Endothelial cell of umbilical vein (primary cell): ENCODE data around the gene NOL6. TPM values are rescaled to one million over a fixed set of nuclear protein-coding genes. Genes with fewer than 3 reads are reported as not detected.

Experiments
- BruUV-seq: library from RNA; stranded (reverse); fragments of 400-500 nt; replicated peaks from 2 replicates; lab custom pipeline; 2021; lab: Mats Ljungman, UMichigan
- CTCF ChIA-PET: fragments of 300-600, 350-600 bp; sonication (Branson Sonifier 250); formaldehyde crosslinking; loops from one replicate; lab custom pipeline; 2021; ENCODE audit warnings: antibody characterized with exemption, inconsistent platforms; lab: Charles Lee
- POLR2A ChIA-PET: fragments of 300-600, 350-600 bp; sonication (Branson Sonifier 250); formaldehyde crosslinking; loops from one replicate; lab custom pipeline; 2021; ENCODE audit warnings: antibody characterized with exemption, inconsistent platforms; lab: Charles Lee
- DNase-seq: peaks from one replicate; pipeline ENCODE4 v3.0.0-alpha.2; 2011; ENCODE audit warnings: low read depth, low spot score
- FAIRE-seq: peaks from 2 replicates; lab custom pipeline; 2011; peaks lifted over from hg19 to GRCh38; lab: Jason Lieb, UNC
- H2AFZ ChIP-seq: 2 replicates; pipeline ENCODE4 v1.6.0; 2012; ENCODE audit warnings: low read depth, low read length, control low read depth, inconsistent platforms
- H3K27ac ChIP-seq: 2 replicates; pipeline ENCODE4 v1.5.1; 2011; ENCODE audit warnings: low read depth, mild to moderate bottlenecking, control low read depth, low read length, moderate library complexity; ENCODE audit not compliant: insufficient read depth
- H3K27me3 ChIP-seq, 2 experiments: 2 replicates each; pipeline versions ENCODE4 v1.6.0 to v1.6.1; 2011; ENCODE audit warnings: low read length in 2 of 2, mixed read lengths in 1 of 2; ENCODE audit not compliant: control insufficient read depth in 2 of 2, insufficient read depth in 2 of 2
- H3K36me3 ChIP-seq, 2 experiments: 2 replicates in 1 of 2; 3 replicates in 1 of 2; pipeline ENCODE4 v1.5.1; 2011; ENCODE audit warnings: low read length in 2 of 2, mild to moderate bottlenecking in 1 of 2, moderate library complexity in 1 of 2; ENCODE audit not compliant: control insufficient read depth in 2 of 2, insufficient read depth in 2 of 2; ENCODE audit errors: extremely low read depth in 1 of 2
- H3K4me1 ChIP-seq: 3 replicates; pipeline ENCODE4 v1.5.1; 2011; ENCODE audit warnings: mild to moderate bottlenecking, low read length; ENCODE audit not compliant: control insufficient read depth, insufficient read depth; ENCODE audit errors: extremely low read depth
- H3K4me2 ChIP-seq: 2 replicates; pipeline ENCODE4 v1.6.1; 2011; ENCODE audit warnings: low read length, control low read depth, mixed read lengths; ENCODE audit not compliant: insufficient read depth
- H3K4me3 ChIP-seq, 3 experiments: fragments of 200-600 bp in 1 of 3; sonication (generic), shearing (Covaris generic) in 1 of 3; replicated peaks in 1 of 3; 2 replicates each; pipeline ENCODE4 v1.5.1; 2011 to 2016; ENCODE audit warnings: control low read depth in 3 of 3, low read length in 3 of 3, mild to moderate bottlenecking in 2 of 3, inconsistent platforms in 1 of 3, low read depth in 1 of 3, moderate library complexity in 1 of 3; ENCODE audit not compliant: insufficient read depth in 1 of 3
- H3K79me2 ChIP-seq: 2 replicates; pipeline ENCODE4 v1.6.0; 2012; ENCODE audit warnings: low read length, inconsistent platforms; ENCODE audit not compliant: control insufficient read depth, insufficient read depth
- H3K9ac ChIP-seq: replicated peaks from 2 replicates; pipeline ENCODE3; 2011; ENCODE audit warnings: low read length, control low read depth; ENCODE audit not compliant: insufficient read depth; ENCODE audit errors: extremely low read depth
- H3K9me1 ChIP-seq: replicated peaks from 3 replicates; pipeline ENCODE4 v1.6.0; 2011; ENCODE audit warnings: mild to moderate bottlenecking, low read length; ENCODE audit not compliant: control insufficient read depth, insufficient read depth; ENCODE audit errors: extremely low read depth
- H3K9me3 ChIP-seq: replicated peaks from 2 replicates; pipeline ENCODE4 v1.5.1; 2012; ENCODE audit warnings: low read length, inconsistent platforms; ENCODE audit not compliant: control insufficient read depth, insufficient read depth
- H4K20me1 ChIP-seq: replicated peaks from 2 replicates; pipeline ENCODE3; 2011; ENCODE audit warnings: mild to moderate bottlenecking, low read length; ENCODE audit not compliant: control insufficient read depth, insufficient read depth; ENCODE audit errors: extremely low read depth
- EZH2 ChIP-seq: IDR thresholded peaks from 2 replicates; pipeline ENCODE4 v1.6.1; 2012; ENCODE audit warnings: borderline replicate concordance, low read depth, mild to moderate bottlenecking, moderate library complexity, low read length, inconsistent platforms; ENCODE audit not compliant: severe bottlenecking
- MAX ChIP-seq: IDR thresholded peaks from 2 replicates; pipeline ENCODE4 v1.6.1; 2011; ENCODE audit not compliant: insufficient read depth, insufficient read length
- dilution Hi-C: fragments of 300-500 bp; cut with MboI; formaldehyde crosslinking; loops from one replicate; pipeline ENCODE4 v1.15.0; 2019; ENCODE audit warnings: low sequenced_read_pairs; ENCODE audit not compliant: extremely low pct_ligation_motif_present
- intact Hi-C: fragments of 100-400 bp; cut with micrococcal nuclease; formaldehyde crosslinking; loops from one replicate; pipeline ENCODE4 v1.10.0; 2022
- polyA plus RNA-seq, 4 experiments: library from polyadenylated mRNA; depleted of rRNA in 3 of 4; stranded (reverse) in 3 of 4; unstranded in 1 of 4; fragments of >200 nt; gene quantifications; 2 replicates each; pipeline versions ENCODE4 v1.2.1 to v1.2.3, GENCODE V29; 2011 to 2012; ENCODE audit warnings: missing spikeins in 1 of 4
- total RNA-seq: library from RNA; stranded (reverse); gene quantifications from 2 replicates; pipeline ENCODE4 v1.2.3, GENCODE V29; 2021

NOL6 gene
- total and polyA plus RNA-seq, 2 donors (not counting 3 experiments of a cell fraction or from before 2014, with no cell fraction given): 35.7 to 45.1 TPM

DNA sequence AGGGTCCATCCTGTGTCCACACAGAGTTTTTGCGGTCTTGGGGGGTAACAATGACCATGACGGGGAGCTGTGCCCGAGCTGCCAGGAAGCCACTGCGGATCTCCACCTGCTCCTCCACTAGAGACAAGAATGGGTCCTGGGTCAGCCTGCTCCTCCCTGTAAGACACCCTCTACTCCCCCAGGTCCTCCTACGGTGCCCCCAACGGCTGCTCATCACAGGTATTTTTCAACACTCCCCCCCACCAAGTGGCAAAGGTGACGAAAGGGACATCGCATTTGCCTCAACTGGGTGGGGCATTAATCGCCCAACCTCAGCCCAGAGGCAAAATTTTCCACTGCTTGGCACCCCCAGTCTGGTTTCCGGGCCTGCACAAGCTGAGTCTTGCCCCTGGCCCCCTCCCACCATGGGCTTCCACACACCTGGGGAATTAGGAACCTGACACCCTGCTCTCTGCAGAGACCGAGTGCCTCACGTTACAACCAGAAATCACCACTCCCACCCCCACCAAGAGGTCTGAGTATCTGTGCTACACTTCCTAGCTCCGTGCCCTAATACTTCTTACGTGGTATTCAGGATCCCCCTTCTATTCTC is 9.6 kb downstream of the NOL6 start:
- Histone ChIP-seq H3K4me2 (no peak overlapping the region), H3K36me3 (peaks cover 13 to 73% of the 10 kb centered on the region in 2 experiments), H3K9me3 (no peaks in the 10 kb centered on the region), H4K20me1 (no peaks in the 10 kb centered on the region), H3K9ac (no peak overlapping the region), H3K4me3 (no peak overlapping the region), H3K27ac (no peak overlapping the region), H3K27me3 (no peaks in the 10 kb centered on the region), H2AFZ (no peak overlapping the region), H3K79me2 (no peaks in the 10 kb centered on the region), H3K9me1 (no peaks in the 10 kb centered on the region), H3K4me1 (peaks cover 5% of the 10 kb centered on the region)
- TF ChIP-seq MAX: no peak
- POLR2A ChIA-PET: interaction anchor here (0.9 kb wide), 1 partner anchor 174 kb away, joined by 9 read pairs; the partner anchor contains the start of gene NFX1
- DNase-seq: no peak
- dilution Hi-C loops: no loop called here
- intact Hi-C loops: no loop called here
- CTCF ChIA-PET: interaction anchor here (1.9 to 8.3 kb wide), 6 partner anchors 9 to 179 kb away, joined by 6 to 146 read pairs (median 100); partner anchors contain the start of genes AQP3 and NOL6
- FAIRE-seq: no peak
- no TSS peak for BruUV-seq

DNA sequence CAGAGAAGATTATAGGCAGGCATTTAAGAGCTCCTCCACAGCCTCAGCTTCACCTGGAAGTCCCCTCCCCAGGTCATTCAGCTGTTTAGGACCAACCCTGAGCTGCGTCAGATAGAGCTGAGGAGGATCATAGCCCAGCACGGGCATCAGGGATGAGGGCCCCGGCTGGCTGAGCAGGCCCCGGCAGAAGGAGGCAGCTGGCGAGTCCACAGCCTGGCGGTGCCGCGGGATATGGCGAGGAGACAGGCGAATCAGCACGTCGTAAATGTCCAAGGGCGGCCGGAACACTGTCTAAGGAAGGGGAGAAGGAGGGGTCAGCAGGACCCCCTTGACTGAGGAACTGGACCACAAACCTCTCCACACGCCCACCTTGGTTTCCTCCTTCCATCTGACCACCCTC is 10.6 kb downstream of the NOL6 start:
- CTCF ChIA-PET: interaction anchor here (2.9 to 8.3 kb wide), 5 partner anchors 10 to 178 kb away, joined by 13 to 146 read pairs (median 119); partner anchors contain the start of gene NOL6
- H3K36me3 ChIP-seq: peaks cover 13 to 63% of the 10 kb centered on the region in 2 experiments
- H4K20me1 ChIP-seq: no peaks in the 10 kb centered on the region
- H2AFZ ChIP-seq: no peak overlapping the region
- dilution Hi-C loops: no loop called here
- no TSS peak for BruUV-seq
- no peak overlapping the region for H3K4me3 ChIP-seq
- no peaks in the 10 kb centered on the region for H3K27me3 ChIP-seq
- DNase-seq: no peak
- no peak overlapping the region for H3K4me2 ChIP-seq
- intact Hi-C loops: no loop called here
- POLR2A ChIA-PET: interaction anchor here (0.9 to 1.5 kb wide), 2 partner anchors 11 to 173 kb away, joined by 4 to 9 read pairs; partner anchors contain the start of genes NFX1 and NOL6
- no peak overlapping the region for H3K27ac ChIP-seq
- no peak for FAIRE-seq
- no peaks in the 10 kb centered on the region for H3K79me2 ChIP-seq
- peaks cover 12% of the 10 kb centered on the region for H3K4me1 ChIP-seq
- no peaks in the 10 kb centered on the region for H3K9me1 ChIP-seq
- TF ChIP-seq EZH2: no peak
- no peak overlapping the region for H3K9ac ChIP-seq
- H3K9me3 ChIP-seq: no peaks in the 10 kb centered on the region
